ENCODE measurements around the gene OR51V1.
A peak's percentile ranks its signal among the peaks of the same experiment; 100 is the strongest.

- TF ChIP-seq POLR2A (IDR thresholded peaks at IDR 0.05; ENCODE audit: low read length) (peak; percentile 24), GATA1 (IDR thresholded peaks at IDR 0.05; ENCODE audit: low read depth, low read length) (no peak)
These were observed 28.9 kb upstream of the OR51V1 start for GRCh38 chr11:5229356-5229755.
